HepG2 (cell line): ENCODE measurements around the gene UBR7. TPM values are rescaled to one million over a fixed set of nuclear protein-coding genes. Genes with fewer than 3 reads are reported as not detected.
A peak's percentile ranks its signal among the peaks of the same experiment; 100 is the strongest.

ENCODE experiments used
- CERS6 ChIP-seq: sonication (generic); formaldehyde crosslinking; IDR thresholded peaks from 2 replicates; pipeline ENCODE4 v1.5.0; 2020; ENCODE audit warnings: missing genetic modification reagents
- FUBP1 ChIP-seq: sonication (generic); formaldehyde crosslinking; IDR thresholded peaks from 2 replicates; pipeline ENCODE4 v1.5.1; 2020; ENCODE audit warnings: missing genetic modification reagents, mild to moderate bottlenecking, borderline replicate concordance
- GABPB1 ChIP-seq: IDR thresholded peaks from 2 replicates; pipeline ENCODE4 v1.6.1; 2016; ENCODE audit warnings: mild to moderate bottlenecking, missing genetic modification reagents, moderate library complexity, missing compliant biosample characterization
- HBP1 ChIP-seq: IDR thresholded peaks from 2 replicates; pipeline ENCODE4 v1.6.1; 2016; ENCODE audit warnings: low read depth, control low read depth
- LRRFIP1 ChIP-seq: sonication (generic); formaldehyde crosslinking; conservative IDR thresholded peaks from 2 replicates; pipeline ENCODE4 v1.4.0; 2020; ENCODE audit warnings: missing genetic modification reagents
- MNT ChIP-seq: fragments of 450-650 bp; IDR thresholded peaks from 2 replicates; pipeline ENCODE4 v1.6.1; 2016
- NR1H2 ChIP-seq: sonication (generic); formaldehyde crosslinking; IDR thresholded peaks from 2 replicates; pipeline ENCODE4 v1.8.1; 2022; ENCODE audit warnings: low read depth, missing genetic modification reagents, borderline replicate concordance
- SCMH1 ChIP-seq: sonication (generic); formaldehyde crosslinking; IDR thresholded peaks from 2 replicates; pipeline ENCODE4 v1.9.0; 2021; ENCODE audit warnings: missing genetic modification reagents, mild to moderate bottlenecking, borderline replicate concordance
- SMYD3 ChIP-seq: sonication (generic); formaldehyde crosslinking; IDR thresholded peaks from 2 replicates; pipeline ENCODE4 v1.8.1; 2023; ENCODE audit warnings: mild to moderate bottlenecking, missing genetic modification reagents
- ZNF281 ChIP-seq: sonication (generic); formaldehyde crosslinking; IDR thresholded peaks from 2 replicates; pipeline ENCODE4 v1.4.0; 2020; ENCODE audit warnings: missing genetic modification reagents, borderline replicate concordance
- ZNF331 ChIP-seq: sonication (generic); formaldehyde crosslinking; IDR thresholded peaks from 2 replicates; pipeline ENCODE4 v1.4.0; 2020; ENCODE audit warnings: missing genetic modification reagents
- ZNF383 ChIP-seq: sonication (generic); formaldehyde crosslinking; IDR thresholded peaks from 2 replicates; pipeline ENCODE4 v1.4.0; 2020; ENCODE audit warnings: missing genetic modification reagents, mild to moderate bottlenecking, borderline replicate concordance
- ZNF558 ChIP-seq: sonication (generic); formaldehyde crosslinking; IDR thresholded peaks from 2 replicates; pipeline ENCODE4 v1.9.0; 2022; ENCODE audit warnings: mild to moderate bottlenecking, missing genetic modification reagents, borderline replicate concordance
- ZNF644 ChIP-seq: IDR thresholded peaks from 2 replicates; pipeline ENCODE4 v1.6.1; 2016; ENCODE audit warnings: low read depth
- ZNF709 ChIP-seq: sonication (generic); formaldehyde crosslinking; IDR thresholded peaks from 2 replicates; pipeline ENCODE4 v1.5.0; 2020; ENCODE audit warnings: mild to moderate bottlenecking, missing genetic modification reagents
- ZSCAN20 ChIP-seq: sonication (generic); formaldehyde crosslinking; IDR thresholded peaks from 2 replicates; pipeline ENCODE4 v1.4.0; 2020; ENCODE audit warnings: missing genetic modification reagents, mild to moderate bottlenecking, borderline replicate concordance
- ZSCAN21 ChIP-seq: sonication (generic); formaldehyde crosslinking; IDR thresholded peaks from 2 replicates; pipeline ENCODE4 v1.8.0; 2022; ENCODE audit warnings: mild to moderate bottlenecking, missing genetic modification reagents, moderate library complexity, borderline replicate concordance
- polyA plus RNA-seq, 8 experiments: library from polyadenylated mRNA; depleted of rRNA in 3 of 8; stranded (reverse) in 7 of 8; unstranded in 1 of 8; fragments of >200 nt; fragmentation: Illumina TruSeq in 4 of 8; extraction: Trizol in 4 of 8; gene quantifications; 2 replicates each; pipeline versions ENCODE4 v1.2.1 to v1.2.3, GENCODE V29; 2011 to 2016; ENCODE audit warnings: low read depth in 4 of 8, missing spikeins in 1 of 8, mixed read lengths in 1 of 8; ENCODE audit not compliant: insufficient read depth in 1 of 8
- total RNA-seq, 5 experiments: library from RNA; depleted of rRNA; stranded (reverse); fragments of >200 nt; fragmentation: Illumina TruSeq; extraction: Trizol; gene quantifications; 2 replicates each; pipeline ENCODE4 v1.2.3, GENCODE V29; 2016; ENCODE audit warnings: low read depth in 1 of 5

Gene UBR7
- total and polyA plus RNA-seq, 2 of the 13 experiments (the other 11 are each of a cell fraction or from before 2014, with no cell fraction given), result 11.0 to 19.7 TPM

- no peak for TF ChIP-seq FUBP1 (CRISPR knock-in tag)
- TF ChIP-seq MNT, result no peak; the same call in none of the 2 replicates
- TF ChIP-seq ZSCAN20 (CRISPR knock-in tag), result no peak
- TF ChIP-seq SCMH1, result no peak
- no peak; the same call in 1 of the 2 replicates for TF ChIP-seq ZNF709 (CRISPR knock-in tag)
- no peak; the same call in 1 of the 2 replicates for TF ChIP-seq NR1H2 (CRISPR knock-in tag)
- peak; percentile 97 for TF ChIP-seq GABPB1 (CRISPR knock-in tag)
- TF ChIP-seq ZNF558 (CRISPR knock-in tag), result no peak
- TF ChIP-seq SMYD3 (CRISPR knock-in tag), result peak; percentile 86; the same call in 1 of the 2 replicates
- no peak for TF ChIP-seq ZSCAN21 (CRISPR knock-in tag)
- TF ChIP-seq CERS6, result no peak
- peak; percentile 41; the same call in 1 of the 2 replicates for TF ChIP-seq ZNF331
- TF ChIP-seq ZNF383 (CRISPR knock-in tag), result no peak
- no peak for TF ChIP-seq LRRFIP1 (CRISPR knock-in tag)
- peak; percentile 83; the same call in 1 of the 2 replicates for TF ChIP-seq HBP1
- TF ChIP-seq ZNF644 (CRISPR knock-in tag), result no peak
- TF ChIP-seq ZNF281, result peak; percentile 61; the same call in 1 of the 2 replicates
These were observed at the start of gene UBR7, which contains the start of gene GON7 (continued) for GRCh38 chr14:93206793-93207467.
